Gastroesophageal sphincter (tissue), 4 donors: ENCODE measurements around the gene UPK2. TPM values are rescaled to one million over a fixed set of nuclear protein-coding genes. Genes with fewer than 3 reads are reported as not detected.
A peak's percentile ranks its signal among the peaks of the same experiment; 100 is the strongest.

ENCODE experiments used
- ATAC-seq: fragments of 150-250 bp; one replicate; pipeline ENCODE4 v1.9.1; 2016; ENCODE audit warnings: mild to moderate bottlenecking, moderate library complexity
- H3K27ac ChIP-seq, 4 donors: fragments of 200-600 bp; sonication (generic) in 3 of 4; 1 replicate in 3 of 4; 2 replicates in 1 of 4; pipeline ENCODE4 v1.5.1; 2016 to 2019
- H3K27me3 ChIP-seq: fragments of 200-600 bp; sonication (generic); one replicate; pipeline ENCODE4 v1.5.1; 2019
- H3K36me3 ChIP-seq, 2 donors: fragments of 200-600 bp; sonication (generic); one replicate each; pipeline ENCODE4 v1.5.1; 2019; ENCODE audit warnings: control low read depth in 1 of 2
- H3K4me1 ChIP-seq, 3 donors: fragments of 200-600 bp; sonication (generic); 1 replicate in 2 of 3; 2 replicates in 1 of 3; pipeline ENCODE4 v1.5.1; 2016 to 2019; ENCODE audit warnings: control low read depth in 2 of 3
- H3K4me3 ChIP-seq, 2 donors: fragments of 200-600 bp; sonication (generic); one replicate each; pipeline ENCODE4 v1.5.1; 2019; ENCODE audit warnings: mild to moderate bottlenecking in 1 of 2, moderate library complexity in 1 of 2
- H3K9me3 ChIP-seq, 3 donors: fragments of 200-600 bp; sonication (generic); one replicate each; pipeline ENCODE4 v1.5.1; 2017 to 2019; ENCODE audit warnings: control low read depth in 2 of 3
- EP300 ChIP-seq: sonication (generic); formaldehyde crosslinking; IDR thresholded peaks from one replicate; pipeline ENCODE4 v1.6.1; 2017; ENCODE audit warnings: antibody characterized with exemption, mild to moderate bottlenecking
- POLR2A ChIP-seq, 2 donors: fragments of 450-650 bp; IDR thresholded peaks; one replicate each; pipeline ENCODE4 v1.6.1; 2017; ENCODE audit warnings: antibody characterized with exemption in 2 of 2, mild to moderate bottlenecking in 2 of 2, moderate library complexity in 1 of 2
- POLR2AphosphoS5 ChIP-seq: sonication (generic); formaldehyde crosslinking; IDR thresholded peaks from one replicate; pipeline ENCODE4 v1.6.1; 2017; ENCODE audit warnings: antibody characterized with exemption
- WGBS, 2 donors: methylation state at CpG; one replicate each; pipeline ENCODE4 v1.1.5; 2018; ENCODE audit warnings: low coverage in 1 of 2; 5-methylcytosine and 5-hydroxymethylcytosine counted together
- total RNA-seq, 4 donors: library from RNA; depleted of rRNA; stranded (reverse); fragments of >200 nt; gene quantifications; one replicate each; pipeline ENCODE4 v1.1.0, GENCODE V29; 2016
- TF ChIP-seq, protein P1 (sequence below), 4 experiments: fragments of 200-600 bp in 2 of 4; fragments of 450-650 bp in 2 of 4; sonication (generic) in 1 of 4; IDR thresholded peaks; one replicate each; pipeline ENCODE4 v1.5.1; 2017 to 2019; ENCODE audit warnings: antibody characterized with exemption in 4 of 4, mild to moderate bottlenecking in 2 of 4, moderate library complexity in 2 of 4

Gene UPK2
- total RNA-seq, 4 donors from 2014 or later = not detected

DNA sequence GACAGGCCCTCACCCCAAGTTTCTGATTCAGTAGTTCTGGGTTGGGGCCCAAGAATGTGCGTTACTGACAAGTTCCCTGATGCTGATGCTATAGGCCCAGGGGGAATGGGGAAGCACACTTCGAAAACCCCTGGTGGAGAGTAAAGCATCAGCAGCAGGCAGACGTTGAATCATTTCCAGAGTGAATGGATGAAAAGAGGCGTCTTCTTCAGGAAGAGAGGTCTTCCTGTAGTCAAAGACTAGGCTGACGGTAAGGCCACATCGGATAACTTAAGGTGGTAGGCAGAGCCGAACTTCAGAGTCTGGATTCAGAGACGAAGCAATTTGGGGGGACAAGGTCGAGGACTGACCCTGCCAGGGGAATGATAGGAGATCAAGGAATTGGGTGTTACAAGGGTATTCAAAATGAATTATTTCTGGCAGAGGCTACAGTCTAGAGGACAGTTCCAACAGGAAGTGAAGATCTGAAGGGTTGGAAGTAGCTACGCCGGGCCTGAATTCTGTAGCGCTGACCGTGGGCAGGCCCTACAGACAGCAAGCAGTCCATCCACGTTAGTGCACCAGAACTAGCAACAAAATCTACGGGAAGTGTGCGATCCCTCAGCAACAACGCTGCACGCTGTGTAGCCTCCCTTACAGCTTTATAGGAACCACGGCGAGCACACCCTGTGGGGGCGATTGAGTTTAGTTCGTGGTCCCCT is 41.0 kb downstream of the UPK2 start:
- peak; percentile 6 for ATAC-seq
- WGBS, 2 donors = 10 to 11% methylated on average over 9 to 13 of the region's 22 CpGs
- peak overlapping the region; percentile 5 to 96 (median 90) for H3K27ac ChIP-seq

GRCh38 chr11:118997627-118998387 is 41.7 kb downstream of the UPK2 start, which contains the start of gene CENATAC:
CENATAC (plus strand) TSS chr11:118998138; CDS start chr11:118998198, 60 bp downstream.
- WGBS, 2 donors = 3% methylated on average over 10 of the region's 54 CpGs; no CpG with 5 or more reads in 1 of the 2 donors
- Histone ChIP-seq H3K4me3 (peak within 1 kb of the TSS; percentile 78 to 91), H3K27ac (peak within 1 kb of the TSS; percentile 85 to 96 (median 94)), H3K9me3 (no peaks in the 10 kb centered on the region), H3K4me1 (peaks cover 0 to 46% (median 17%) of the 10 kb centered on the region in 3 donors), H3K36me3 (peaks cover 0 to 36% of the 10 kb centered on the region in 2 donors), H3K27me3 (no peaks in the 10 kb centered on the region)
- TF ChIP-seq EP300 (no peak), POLR2A (IDR thresholded peaks at IDR 0.05) (peak; percentile 73 to 81), POLR2AphosphoS5 (peak; percentile 83)
- TF ChIP-seq, protein P1, sequence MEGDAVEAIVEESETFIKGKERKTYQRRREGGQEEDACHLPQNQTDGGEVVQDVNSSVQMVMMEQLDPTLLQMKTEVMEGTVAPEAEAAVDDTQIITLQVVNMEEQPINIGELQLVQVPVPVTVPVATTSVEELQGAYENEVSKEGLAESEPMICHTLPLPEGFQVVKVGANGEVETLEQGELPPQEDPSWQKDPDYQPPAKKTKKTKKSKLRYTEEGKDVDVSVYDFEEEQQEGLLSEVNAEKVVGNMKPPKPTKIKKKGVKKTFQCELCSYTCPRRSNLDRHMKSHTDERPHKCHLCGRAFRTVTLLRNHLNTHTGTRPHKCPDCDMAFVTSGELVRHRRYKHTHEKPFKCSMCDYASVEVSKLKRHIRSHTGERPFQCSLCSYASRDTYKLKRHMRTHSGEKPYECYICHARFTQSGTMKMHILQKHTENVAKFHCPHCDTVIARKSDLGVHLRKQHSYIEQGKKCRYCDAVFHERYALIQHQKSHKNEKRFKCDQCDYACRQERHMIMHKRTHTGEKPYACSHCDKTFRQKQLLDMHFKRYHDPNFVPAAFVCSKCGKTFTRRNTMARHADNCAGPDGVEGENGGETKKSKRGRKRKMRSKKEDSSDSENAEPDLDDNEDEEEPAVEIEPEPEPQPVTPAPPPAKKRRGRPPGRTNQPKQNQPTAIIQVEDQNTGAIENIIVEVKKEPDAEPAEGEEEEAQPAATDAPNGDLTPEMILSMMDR (IDR thresholded peaks at IDR 0.05) = no peak
- peak; percentile 99 for ATAC-seq

More for the DNA sequence above, 41.0 kb downstream of the UPK2 start:
- Histone ChIP-seq H3K4me3 (peak overlapping the region; percentile 78 to 91), H3K36me3 (peaks cover 0 to 28% of the 10 kb centered on the region in 2 donors), H3K9me3 (no peaks in the 10 kb centered on the region), H3K27me3 (no peaks in the 10 kb centered on the region), H3K4me1 (peaks cover 0 to 46% (median 17%) of the 10 kb centered on the region in 3 donors)
- TF ChIP-seq, protein P1 (IDR thresholded peaks at IDR 0.05) = peak in 1 of 4 experiments; percentile 5
- TF ChIP-seq POLR2A (IDR thresholded peaks at IDR 0.05) = no peak

DNA sequence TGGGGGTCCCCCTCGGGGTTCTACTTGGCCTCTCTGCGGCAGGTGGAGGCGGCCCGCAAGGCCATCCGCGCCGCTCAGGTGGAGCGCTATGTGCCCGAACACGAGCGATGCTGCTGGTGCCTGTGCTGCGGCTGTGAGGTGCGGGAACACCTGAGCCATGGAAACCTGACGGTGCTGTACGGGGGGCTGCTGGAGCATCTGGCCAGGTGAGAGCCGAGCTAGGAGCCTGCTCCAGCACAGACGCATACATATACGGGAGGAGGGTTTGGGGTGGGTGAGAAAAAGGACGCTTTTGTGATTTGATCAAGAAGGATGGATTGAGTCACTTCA is 42.3 kb downstream of the UPK2 start:
- H3K27me3 ChIP-seq = no peaks in the 10 kb centered on the region
- no peaks in the 10 kb centered on the region for H3K9me3 ChIP-seq
- H3K4me1 ChIP-seq = peaks cover 0 to 46% (median 17%) of the 10 kb centered on the region in 3 donors
- 0% methylated on average over 2 of the region's 19 CpGs; no CpG with 5 or more reads in 1 of the 2 donors for WGBS, 2 donors
- no peak for TF ChIP-seq EP300
- no peak for TF ChIP-seq POLR2AphosphoS5
- TF ChIP-seq, protein P1 (IDR thresholded peaks at IDR 0.05) = no peak
- no peak for TF ChIP-seq POLR2A (IDR thresholded peaks at IDR 0.05)
- H3K4me3 ChIP-seq = peak overlapping the region; percentile 78 to 91
- H3K36me3 ChIP-seq = peaks cover 0 to 41% of the 10 kb centered on the region in 2 donors
- ATAC-seq = peak; percentile 29
- H3K27ac ChIP-seq = peak overlapping the region; percentile 85 to 96 (median 94)

GRCh38 chr11:118998822-118999221 is 42.7 kb downstream of the UPK2 start:
- TF ChIP-seq POLR2A (IDR thresholded peaks at IDR 0.05) = no peak
- TF ChIP-seq, protein P1 (IDR thresholded peaks at IDR 0.05) = no peak
- no peak for TF ChIP-seq POLR2AphosphoS5
- TF ChIP-seq EP300 = no peak
- Histone ChIP-seq H3K4me3 (peak overlapping the region; percentile 78 to 91), H3K27me3 (no peaks in the 10 kb centered on the region), H3K9me3 (no peaks in the 10 kb centered on the region), H3K4me1 (peaks cover 0 to 46% (median 17%) of the 10 kb centered on the region in 3 donors), H3K36me3 (peaks cover 0 to 46% of the 10 kb centered on the region in 2 donors), H3K27ac (peak overlapping the region; percentile 85 to 96 (median 94))
- WGBS, 2 donors = 21 to 42% methylated on average over 6 of the region's 6 CpGs
- ATAC-seq = no peak
